GM15510 (cell line): ENCODE data around the gene EIF3J.

Source experiments
- POLR2A ChIP-seq: IDR thresholded peaks from 3 replicates; pipeline ENCODE4 v1.6.1; 2011; ENCODE audit warnings: borderline replicate concordance; ENCODE audit not compliant: insufficient read length; ENCODE audit errors: extremely low read depth

The EIF3J gene, protein sequence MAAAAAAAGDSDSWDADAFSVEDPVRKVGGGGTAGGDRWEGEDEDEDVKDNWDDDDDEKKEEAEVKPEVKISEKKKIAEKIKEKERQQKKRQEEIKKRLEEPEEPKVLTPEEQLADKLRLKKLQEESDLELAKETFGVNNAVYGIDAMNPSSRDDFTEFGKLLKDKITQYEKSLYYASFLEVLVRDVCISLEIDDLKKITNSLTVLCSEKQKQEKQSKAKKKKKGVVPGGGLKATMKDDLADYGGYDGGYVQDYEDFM

GRCh38 chr15:44536962-44537734 lies at the start of gene EIF3J:
TSS of gene EIF3J (plus strand) at chr15:44537147. CDS start at chr15:44537195, 48 bp downstream.
- peak; percentile 96 for TF ChIP-seq POLR2A

GRCh38 chr15:44489464-44489863 lies 47.5 kb upstream of the EIF3J start:
- no peak for TF ChIP-seq POLR2A

- TF ChIP-seq POLR2A: no peak
Observed at GRCh38 chr15:44490622-44491021, 46.3 kb upstream of the EIF3J start.

DNA sequence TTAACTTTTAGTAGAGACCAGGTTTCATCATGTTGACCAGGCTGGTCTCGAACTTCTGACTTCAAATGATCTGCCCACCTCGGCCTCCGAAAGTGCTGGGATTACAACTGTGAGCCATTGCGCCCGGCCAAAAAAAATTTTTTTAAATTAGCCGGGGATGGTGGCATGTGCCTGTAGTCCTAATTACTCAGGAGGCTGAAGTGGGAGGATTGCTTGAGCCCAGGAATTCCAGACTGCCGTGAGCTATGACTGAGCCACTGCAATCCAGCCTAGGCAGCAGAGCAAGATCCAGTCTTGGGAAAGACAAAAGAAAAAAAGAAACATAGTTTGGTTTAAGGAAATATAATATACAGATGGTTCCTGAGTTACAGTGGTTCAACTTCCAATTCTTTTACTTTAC lies 44.9 kb upstream of the EIF3J start:
- no peak for TF ChIP-seq POLR2A

DNA sequence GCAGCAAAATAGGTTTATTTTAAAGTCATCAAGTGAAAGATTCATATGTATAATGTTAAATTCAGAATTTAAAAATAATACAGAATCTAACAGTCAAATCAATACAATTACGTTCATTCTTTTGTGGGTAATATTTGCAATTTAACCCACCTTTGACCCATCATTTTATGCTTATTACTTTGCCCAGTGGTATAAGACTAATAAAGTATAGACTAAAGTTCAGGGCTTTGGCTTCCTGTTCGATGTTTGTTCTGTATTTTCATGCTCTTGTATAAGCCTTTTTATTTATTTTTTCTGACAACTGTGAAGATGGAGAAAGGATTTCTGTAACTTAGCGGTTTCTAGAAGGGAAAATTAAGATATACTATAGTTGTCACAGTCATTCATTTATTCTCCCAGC lies 44.3 kb upstream of the EIF3J start:
- no peak for TF ChIP-seq POLR2A

DNA sequence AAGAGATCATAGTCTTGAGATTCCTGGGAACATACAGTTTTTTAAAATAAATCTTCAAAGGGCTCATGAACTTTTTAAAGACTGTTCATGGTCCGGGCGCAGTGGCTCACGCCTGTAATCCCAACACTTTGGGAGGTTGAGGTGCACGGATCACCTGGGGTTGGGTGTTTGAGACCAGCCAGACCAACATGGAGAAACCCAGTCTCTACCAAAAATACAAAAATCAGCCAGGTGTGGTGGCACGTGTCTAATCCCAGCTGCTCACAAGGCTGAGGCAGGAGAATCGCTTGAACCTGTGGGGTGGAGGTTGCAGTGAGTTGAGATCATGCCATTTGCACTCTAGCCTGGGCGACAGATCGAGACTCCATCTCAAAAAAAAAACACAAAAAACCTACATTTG lies 41.4 kb upstream of the EIF3J start:
- TF ChIP-seq POLR2A: no peak

DNA sequence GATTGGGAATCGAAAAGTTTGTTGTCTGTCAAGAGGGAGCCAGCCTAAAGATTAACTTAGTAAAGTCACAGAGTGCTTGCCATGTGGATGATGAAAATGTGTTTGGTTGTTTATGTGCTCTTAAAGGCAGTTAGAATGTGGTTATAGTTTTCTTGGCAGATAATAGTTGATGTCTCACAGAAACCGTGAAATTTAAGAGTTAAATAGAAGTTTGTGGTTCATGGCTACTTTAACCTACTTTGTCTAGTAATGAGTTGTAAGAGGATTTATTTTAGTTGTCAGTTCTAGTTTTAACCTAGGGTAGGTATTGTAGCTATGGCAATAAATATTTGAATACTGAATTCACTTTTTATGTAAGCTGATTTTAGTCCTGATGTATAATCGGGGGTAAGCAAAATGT lies 36.4 kb upstream of the EIF3J start:
- no peak for TF ChIP-seq POLR2A

GRCh38 chr15:44501768-44502366 lies 35.1 kb upstream of the EIF3J start:
- TF ChIP-seq POLR2A: no peak

DNA sequence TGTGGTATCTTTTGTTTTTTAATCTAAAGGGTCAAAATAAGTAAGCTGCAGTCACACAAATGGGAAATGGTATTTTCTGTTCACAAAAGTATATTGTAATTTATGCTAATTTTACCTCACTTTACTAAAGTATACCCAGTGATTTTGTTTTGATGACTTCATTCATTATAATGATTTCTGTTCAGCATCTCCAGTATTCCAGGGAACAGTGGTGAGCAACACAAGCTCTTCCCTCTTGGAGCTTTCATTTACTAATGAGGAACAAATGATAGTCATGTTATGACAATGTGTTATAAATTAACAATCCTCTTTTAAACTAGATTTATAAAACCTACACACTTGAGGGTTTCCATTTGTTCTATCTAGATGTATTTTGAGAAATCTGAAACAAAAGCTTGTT lies 20.5 kb upstream of the EIF3J start:
- TF ChIP-seq POLR2A: no peak

GRCh38 chr15:44519537-44519936 lies 17.4 kb upstream of the EIF3J start:
- TF ChIP-seq POLR2A: no peak

- TF ChIP-seq POLR2A: no peak
Observed at GRCh38 chr15:44525018-44525417, 11.9 kb upstream of the EIF3J start.

- TF ChIP-seq POLR2A: no peak
Observed at GRCh38 chr15:44527241-44527640, 9.7 kb upstream of the EIF3J start.

GRCh38 chr15:44529864-44530604 lies 6.9 kb upstream of the EIF3J start:
- TF ChIP-seq POLR2A: no peak

GRCh38 chr15:44530653-44531052 lies 6.3 kb upstream of the EIF3J start:
- TF ChIP-seq POLR2A: no peak

DNA sequence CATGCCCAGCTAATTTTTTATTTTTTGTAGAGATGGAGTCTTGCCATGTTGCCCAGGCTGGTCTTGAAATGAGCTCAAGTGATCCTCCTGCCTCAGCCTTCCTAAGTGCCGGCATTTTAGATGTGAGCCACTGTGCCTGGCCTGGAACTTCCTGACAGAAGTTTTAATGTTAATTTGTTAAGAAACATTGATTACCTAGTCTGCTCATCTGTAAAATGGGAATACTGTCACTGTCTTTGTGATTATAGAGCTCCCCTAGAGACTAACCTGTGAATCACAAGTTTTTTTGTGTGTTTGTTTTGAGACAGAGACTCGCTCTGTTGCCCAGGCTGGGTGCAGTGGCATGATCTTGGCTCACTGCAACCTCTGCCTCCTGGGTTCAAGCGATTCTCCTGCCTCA lies 4.3 kb upstream of the EIF3J start:
- no peak for TF ChIP-seq POLR2A

- no peak for TF ChIP-seq POLR2A
Observed at GRCh38 chr15:44535092-44535491, 1.9 kb upstream of the EIF3J start.
